ENCODE data around the gene GBGT1. TPM values are rescaled to one million over a fixed set of nuclear protein-coding genes. Genes with fewer than 3 reads are reported as not detected.

The GBGT1 gene
- total RNA-seq, 2 donors from 2014 or later = 4.9 to 5.5 TPM

- intact Hi-C loops (cut with DNase I, micrococcal nuclease) = no loop called here
- ATAC-seq (no peak), DNase-seq (peak in 1 of 2 donors; percentile 62)
Observed at GRCh38 chr9:133112663-133113026, 51.1 kb downstream of the GBGT1 start.

GRCh38 chr9:133111808-133112662, 51.7 kb downstream of the GBGT1 start:
- peak; percentile 1 to 22 for DNase-seq

GRCh38 chr9:133109931-133110650, 53.6 kb downstream of the GBGT1 start:
- intact Hi-C loops (cut with DNase I, micrococcal nuclease) = no loop called here
- DNase-seq (peak in 1 of 2 donors; percentile 14), ATAC-seq (no peak)

More at GRCh38 chr9:133111808-133112662, 51.7 kb downstream of the GBGT1 start:
- no peak for ATAC-seq
- intact Hi-C loops (cut with DNase I, micrococcal nuclease) = no loop called here

- peak in 1 of 2 donors; percentile 26 for DNase-seq
- intact Hi-C loops (cut with DNase I, micrococcal nuclease) = no loop called here
Observed at GRCh38 chr9:133108794-133109641, 54.7 kb downstream of the GBGT1 start.

GRCh38 chr9:133107961-133108793, 55.5 kb downstream of the GBGT1 start:
- no peak for ATAC-seq
- intact Hi-C loops (cut with DNase I, micrococcal nuclease) = no loop called here
- peak in 1 of 2 donors; percentile 15 for DNase-seq

More at GRCh38 chr9:133108794-133109641, 54.7 kb downstream of the GBGT1 start:
- no peak for ATAC-seq

GRCh38 chr9:133107245-133107722, 56.4 kb downstream of the GBGT1 start:
- ATAC-seq = no peak
- intact Hi-C loops (cut with DNase I, micrococcal nuclease) = no loop called here
- DNase-seq = no peak

GRCh38 chr9:133106511-133107244, 57.0 kb downstream of the GBGT1 start:
- ATAC-seq (no peak), DNase-seq (no peak)
- intact Hi-C loops (cut with DNase I, micrococcal nuclease) = no loop called here

- intact Hi-C loops (cut with DNase I, micrococcal nuclease) = no loop called here
- DNase-seq (peak in 1 of 2 donors; percentile 24), ATAC-seq (no peak)
Observed at GRCh38 chr9:133105461-133105770, 58.3 kb downstream of the GBGT1 start.

- ATAC-seq (no peak), DNase-seq (peak in 1 of 2 donors; percentile 5)
- intact Hi-C loops (cut with DNase I, micrococcal nuclease) = loop anchor here (5.0 kb wide), 1 partner anchor 42 kb away; no protein-coding TSS in a partner anchor
Observed at GRCh38 chr9:133104718-133105460, 58.8 kb downstream of the GBGT1 start.

GRCh38 chr9:133103987-133104505, 59.7 kb downstream of the GBGT1 start:
- intact Hi-C loops (cut with DNase I, micrococcal nuclease) = loop anchor here (5.0 kb wide), 1 partner anchor 43 kb away; no protein-coding TSS in a partner anchor
- peak in 1 of 2 donors; percentile 21 for DNase-seq

GRCh38 chr9:133103183-133103986, 60.3 kb downstream of the GBGT1 start:
- ATAC-seq (peak; percentile 83), DNase-seq (peak; percentile 50 to 71)
- intact Hi-C loops (cut with DNase I, micrococcal nuclease) = loop anchor here (5.0 kb wide), 1 partner anchor 44 kb away; no protein-coding TSS in a partner anchor

More at GRCh38 chr9:133103987-133104505, 59.7 kb downstream of the GBGT1 start:
- peak; percentile 3 for ATAC-seq

Other genes starting within 250 kb of the GBGT1 start
- 10 to 100 TPM; 35.2 to 41.6 TPM for gene TSC1, start 219.3 kb downstream of the GBGT1 start, total RNA-seq
- 1 to 10 TPM in 1 of 2 donors, under 1 TPM in 1; 0.89 to 1.3 TPM for gene GFI1B, start 185.2 kb downstream of the GBGT1 start, total RNA-seq
- 10 to 100 TPM; 39.0 to 44.4 TPM for gene GTF3C5, start 132.9 kb downstream of the GBGT1 start, total RNA-seq
- 1 to 10 TPM in 1 of 2 donors, under 1 TPM in 1; 0.64 to 2.4 TPM for gene CEL, start 101.9 kb downstream of the GBGT1 start, total RNA-seq
- 10 to 100 TPM; 29.1 to 49.1 TPM for gene RALGDS, start 42.7 kb downstream of the GBGT1 start, total RNA-seq
- not detected for gene OBP2B, start 45.3 kb upstream of the GBGT1 start, total RNA-seq
- 10 to 100 TPM; 77.6 to 95.1 TPM for gene ABO, start 111.3 kb upstream of the GBGT1 start, total RNA-seq
- 10 to 100 TPM; 24.1 to 27.8 TPM for gene SURF6, start 172.3 kb upstream of the GBGT1 start, total RNA-seq
- 10 to 100 TPM; 18.8 to 20.3 TPM for gene MED22, start 184.2 kb upstream of the GBGT1 start, total RNA-seq
- gene RPL7A, start 184.3 kb upstream of the GBGT1 start, total RNA-seq = 1,000 to 10,000 TPM; 1,331 to 1,405 TPM
- gene SURF1, start 192.6 kb upstream of the GBGT1 start, total RNA-seq = 10 to 100 TPM; 42.0 to 48.2 TPM
- gene SURF2, start 192.6 kb upstream of the GBGT1 start, total RNA-seq = 10 to 100 TPM in 1 of 2 donors, 1 to 10 TPM in 1; 9.5 to 10.9 TPM
- gene SURF4, start 212.1 kb upstream of the GBGT1 start, total RNA-seq = 100 to 1,000 TPM; 150 to 169 TPM
- under 1 TPM; 0.36 to 0.95 TPM for gene STKLD1, start 212.5 kb upstream of the GBGT1 start, total RNA-seq